ENCODE results near the gene PDGFD. TPM values are rescaled to one million over a fixed set of nuclear protein-coding genes. Genes with fewer than 3 reads are reported as not detected.

PDGFD gene
- total RNA-seq, 1 donor from 2014 or later: 8.0 TPM

- Mint-ChIP-seq H3K27me3 (no peaks in the 10 kb centered on the region), H3K4me1 (ENCODE audit: low read depth) (no peaks in the 10 kb centered on the region), H3K9me3 (ENCODE audit: low read depth) (peaks cover 3% of the 10 kb centered on the region), H3K4me3 (ENCODE audit: low read depth) (no peak overlapping the region), H3K36me3 (ENCODE audit: insufficient read depth) (no peaks in the 10 kb centered on the region), H3K27ac (no peak overlapping the region)
- DNase-seq (ENCODE audit: low spot score, unreplicated experiment): no peak
- no peak for TF ChIP-seq CTCF (IDR thresholded peaks at IDR 0.05; ENCODE audit: unreplicated experiment)
Measured at GRCh38 chr11:103967985-103968384, 196.0 kb downstream of the PDGFD start.

- DNase-seq (ENCODE audit: low spot score, unreplicated experiment): no peak
- H3K27me3 Mint-ChIP-seq: no peaks in the 10 kb centered on the region
- H3K4me3 Mint-ChIP-seq (ENCODE audit: low read depth): no peak overlapping the region
- peaks cover 3% of the 10 kb centered on the region for H3K9me3 Mint-ChIP-seq (ENCODE audit: low read depth)
- no peaks in the 10 kb centered on the region for H3K4me1 Mint-ChIP-seq (ENCODE audit: low read depth)
- TF ChIP-seq CTCF (IDR thresholded peaks at IDR 0.05; ENCODE audit: unreplicated experiment): peak; percentile 9
- H3K27ac Mint-ChIP-seq: no peak overlapping the region
- no peaks in the 10 kb centered on the region for H3K36me3 Mint-ChIP-seq (ENCODE audit: insufficient read depth)
Measured at GRCh38 chr11:103964390-103964789, 199.6 kb downstream of the PDGFD start.

- no peak overlapping the region for H3K27ac Mint-ChIP-seq
- no peak for TF ChIP-seq CTCF (IDR thresholded peaks at IDR 0.05; ENCODE audit: unreplicated experiment)
- no peaks in the 10 kb centered on the region for H3K36me3 Mint-ChIP-seq (ENCODE audit: insufficient read depth)
- H3K9me3 Mint-ChIP-seq (ENCODE audit: low read depth): peaks cover 3% of the 10 kb centered on the region
- no peak overlapping the region for H3K4me3 Mint-ChIP-seq (ENCODE audit: low read depth)
- no peaks in the 10 kb centered on the region for H3K4me1 Mint-ChIP-seq (ENCODE audit: low read depth)
- no peak for DNase-seq (ENCODE audit: low spot score, unreplicated experiment)
- H3K27me3 Mint-ChIP-seq: no peaks in the 10 kb centered on the region
Measured at GRCh38 chr11:103963648-103964047, 200.3 kb downstream of the PDGFD start.

- no peaks in the 10 kb centered on the region for H3K27me3 Mint-ChIP-seq
- H3K36me3 Mint-ChIP-seq (ENCODE audit: insufficient read depth): no peaks in the 10 kb centered on the region
- no peaks in the 10 kb centered on the region for H3K4me1 Mint-ChIP-seq (ENCODE audit: low read depth)
- H3K9me3 Mint-ChIP-seq (ENCODE audit: low read depth): no peaks in the 10 kb centered on the region
- H3K4me3 Mint-ChIP-seq (ENCODE audit: low read depth): no peak overlapping the region
- H3K27ac Mint-ChIP-seq: no peak overlapping the region
- TF ChIP-seq CTCF (IDR thresholded peaks at IDR 0.05; ENCODE audit: unreplicated experiment): no peak
- no peak for DNase-seq (ENCODE audit: low spot score, unreplicated experiment)
Measured at GRCh38 chr11:103961010-103961409, 202.9 kb downstream of the PDGFD start.

GRCh38 chr11:103960108-103960507 lies 203.8 kb downstream of the PDGFD start:
- no peak for TF ChIP-seq CTCF (IDR thresholded peaks at IDR 0.05; ENCODE audit: unreplicated experiment)
- H3K27ac Mint-ChIP-seq: no peak overlapping the region
- no peak overlapping the region for H3K4me3 Mint-ChIP-seq (ENCODE audit: low read depth)
- no peaks in the 10 kb centered on the region for H3K9me3 Mint-ChIP-seq (ENCODE audit: low read depth)
- H3K27me3 Mint-ChIP-seq: no peaks in the 10 kb centered on the region
- H3K4me1 Mint-ChIP-seq (ENCODE audit: low read depth): no peaks in the 10 kb centered on the region
- no peak for DNase-seq (ENCODE audit: low spot score, unreplicated experiment)
- H3K36me3 Mint-ChIP-seq (ENCODE audit: insufficient read depth): peaks cover 3% of the 10 kb centered on the region
